GM12874 (cell line): Measurements from ENCODE around the gene ALK.

Experiments
- TF ChIP-seq, protein P1 (sequence below): IDR thresholded peaks from 2 replicates; pipeline ENCODE4 v1.5.1; 2011; ENCODE audit warnings: low read depth, mild to moderate bottlenecking, control low read depth, low read length, moderate library complexity; ENCODE audit not compliant: insufficient read depth

Gene ALK

DNA sequence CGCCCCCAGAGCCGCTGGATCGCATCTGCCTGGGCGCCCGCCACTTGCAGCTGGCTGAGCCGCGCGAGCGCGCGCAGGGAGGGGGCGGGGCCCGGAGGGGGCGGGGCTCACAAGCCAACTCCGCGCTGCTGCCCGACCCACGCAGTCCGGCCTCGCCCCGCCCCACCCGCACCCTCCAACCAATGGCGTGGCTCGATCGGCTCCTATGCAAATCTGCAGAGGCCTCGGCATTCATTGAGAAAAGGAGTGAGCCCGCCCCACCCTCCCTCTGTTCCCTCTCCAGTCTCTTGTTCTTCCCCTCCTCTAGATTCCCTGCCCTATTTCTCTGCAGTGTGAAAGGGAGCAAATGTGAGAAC, at the start of gene ALK:
Gene ALK (minus strand): TSS at position 27 of the 356 bp plus-strand sequence. CDS start 927 bp downstream, outside the sequence.
- TF ChIP-seq, protein P1, sequence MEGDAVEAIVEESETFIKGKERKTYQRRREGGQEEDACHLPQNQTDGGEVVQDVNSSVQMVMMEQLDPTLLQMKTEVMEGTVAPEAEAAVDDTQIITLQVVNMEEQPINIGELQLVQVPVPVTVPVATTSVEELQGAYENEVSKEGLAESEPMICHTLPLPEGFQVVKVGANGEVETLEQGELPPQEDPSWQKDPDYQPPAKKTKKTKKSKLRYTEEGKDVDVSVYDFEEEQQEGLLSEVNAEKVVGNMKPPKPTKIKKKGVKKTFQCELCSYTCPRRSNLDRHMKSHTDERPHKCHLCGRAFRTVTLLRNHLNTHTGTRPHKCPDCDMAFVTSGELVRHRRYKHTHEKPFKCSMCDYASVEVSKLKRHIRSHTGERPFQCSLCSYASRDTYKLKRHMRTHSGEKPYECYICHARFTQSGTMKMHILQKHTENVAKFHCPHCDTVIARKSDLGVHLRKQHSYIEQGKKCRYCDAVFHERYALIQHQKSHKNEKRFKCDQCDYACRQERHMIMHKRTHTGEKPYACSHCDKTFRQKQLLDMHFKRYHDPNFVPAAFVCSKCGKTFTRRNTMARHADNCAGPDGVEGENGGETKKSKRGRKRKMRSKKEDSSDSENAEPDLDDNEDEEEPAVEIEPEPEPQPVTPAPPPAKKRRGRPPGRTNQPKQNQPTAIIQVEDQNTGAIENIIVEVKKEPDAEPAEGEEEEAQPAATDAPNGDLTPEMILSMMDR = no peak

DNA sequence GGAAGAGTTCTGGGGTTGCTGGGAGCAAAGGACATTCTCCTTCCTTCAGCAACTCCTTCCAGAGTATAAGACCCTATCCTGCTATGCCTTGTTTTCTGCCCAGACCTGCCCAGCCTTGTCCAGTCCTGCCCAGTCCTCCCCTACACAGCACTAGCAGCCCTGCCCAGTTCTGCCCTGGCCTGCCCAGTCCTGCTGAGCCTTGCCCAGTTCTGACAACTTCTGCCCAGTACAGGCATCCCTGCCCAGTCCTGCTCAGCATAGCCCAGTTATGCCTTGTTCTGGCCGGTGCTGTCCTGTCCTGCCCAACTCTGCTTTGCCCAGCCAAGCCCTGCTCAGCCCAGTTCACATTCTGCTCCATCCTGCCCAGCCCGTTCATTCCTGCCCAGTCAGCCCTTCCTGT, 44.9 kb upstream of the ALK start:
- TF ChIP-seq, protein P1 = no peak

DNA sequence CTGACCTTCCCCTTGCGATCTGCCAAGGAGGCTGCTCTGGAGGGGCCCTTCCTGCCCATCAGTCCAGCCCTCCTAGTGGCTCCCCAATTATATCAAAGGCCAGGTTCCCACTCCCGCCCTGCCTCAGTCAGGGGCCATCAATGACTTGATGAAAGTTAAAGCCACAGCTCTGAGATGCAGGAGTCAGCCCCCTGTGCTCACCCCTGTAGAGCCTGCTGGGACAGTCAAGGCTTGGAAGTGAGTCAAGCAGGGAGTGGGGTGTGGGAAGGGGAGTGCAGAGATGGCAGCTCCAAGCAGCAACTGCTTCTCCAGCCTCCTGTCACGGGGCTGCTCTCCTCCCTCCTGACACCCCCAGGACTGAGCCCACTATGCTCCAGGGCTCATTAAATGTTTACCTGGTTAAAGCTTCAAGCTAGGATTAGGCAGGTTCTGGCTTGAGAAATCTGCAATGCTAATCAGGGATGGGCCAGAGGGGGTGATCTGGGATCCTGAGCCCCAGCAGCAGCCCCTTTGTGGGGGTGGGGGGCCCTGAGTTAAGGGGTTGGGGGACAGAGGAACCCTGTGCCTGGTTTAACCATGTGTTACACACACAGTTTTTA, 42.7 kb upstream of the ALK start:
- TF ChIP-seq, protein P1 = no peak

DNA sequence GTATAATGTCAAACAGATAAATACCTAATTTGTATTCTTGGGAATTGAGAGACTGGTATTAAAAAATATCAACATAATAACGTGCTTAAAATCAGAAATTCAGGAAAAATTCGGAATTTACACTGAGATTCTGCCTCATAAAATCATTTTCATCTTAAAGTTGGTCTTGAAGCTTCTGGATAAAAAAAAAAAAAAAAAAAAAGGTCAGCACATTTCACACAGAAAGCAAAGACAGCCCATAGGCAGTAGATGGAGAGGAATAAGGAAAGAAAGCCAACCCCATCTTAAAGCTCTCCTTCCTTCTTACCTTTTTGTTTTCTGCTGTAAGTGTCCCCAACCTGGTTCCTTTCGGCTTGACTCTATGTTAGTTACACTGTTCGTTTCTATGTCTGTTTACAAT, 41.5 kb upstream of the ALK start:
- TF ChIP-seq, protein P1 = no peak

DNA sequence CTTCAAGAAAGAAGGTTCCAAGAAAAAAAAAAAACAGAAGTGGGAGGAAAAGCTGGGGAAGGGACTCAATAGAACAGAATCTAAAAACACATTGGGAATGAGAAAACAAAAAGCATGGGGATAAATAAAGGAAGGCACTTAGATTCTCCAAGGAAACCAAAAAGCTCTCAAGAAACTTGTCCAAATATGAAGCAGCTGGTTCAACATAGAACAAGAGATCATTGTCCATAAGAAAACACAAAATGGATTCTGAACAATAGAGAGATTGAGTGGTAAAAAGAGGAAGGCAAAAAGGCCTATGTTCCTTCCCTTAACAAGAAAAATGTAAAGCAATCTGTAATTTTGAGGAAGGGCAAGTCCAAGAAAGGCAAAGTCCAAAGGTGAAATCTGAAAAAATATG, 32.9 kb upstream of the ALK start:
- TF ChIP-seq, protein P1 = no peak

DNA sequence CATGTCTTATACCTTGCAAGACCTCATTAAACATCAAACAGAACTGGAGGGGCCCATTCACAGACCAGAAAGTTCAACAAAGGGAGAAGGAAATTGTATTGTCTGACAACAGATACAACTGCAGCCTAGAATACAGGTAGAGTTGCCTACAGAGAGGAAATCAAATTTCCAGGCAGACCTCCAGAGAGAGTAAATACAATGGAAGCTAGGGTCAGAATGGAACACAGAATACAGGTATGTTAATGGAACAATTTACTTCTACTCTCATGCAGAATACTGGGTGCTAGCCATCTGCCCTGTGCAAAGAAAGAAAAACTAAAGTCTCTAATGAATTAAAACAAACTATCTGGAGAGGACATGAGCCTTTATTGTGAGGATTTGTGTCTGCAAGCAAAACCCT, 31.6 kb upstream of the ALK start:
- TF ChIP-seq, protein P1 = no peak

DNA sequence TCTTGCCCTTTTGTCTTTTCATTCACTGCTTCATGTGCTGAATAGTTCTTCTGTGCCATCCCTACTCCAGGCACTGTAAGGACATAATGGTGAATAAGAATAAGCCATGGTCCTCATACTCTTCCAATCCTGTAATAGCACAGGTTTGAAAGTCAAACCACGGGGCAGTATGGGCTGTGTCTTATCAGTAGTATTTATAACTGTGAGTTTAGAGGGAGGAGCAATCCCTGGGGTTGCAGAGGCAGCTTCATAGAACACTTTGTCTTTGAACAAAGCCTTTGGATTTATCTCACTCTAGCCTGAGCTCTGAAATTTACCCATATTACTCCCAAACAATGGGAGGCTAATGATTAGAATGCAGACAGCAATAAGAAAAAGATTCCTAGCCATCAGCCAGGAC, 30.2 kb upstream of the ALK start:
- TF ChIP-seq, protein P1 = no peak
